GM18519 (cell line): ENCODE measurements around the gene RAB33A.
"Not testable (repeated sequence)": the region's sequence is repeated elsewhere in the genome, so short reads cannot be mapped to it uniquely, and the experiment has no call there.

Source experiments
- ATAC-seq: cut with Tn5 transposase; IDR thresholded peaks from one replicate; pipeline ENCODE4 v1.9.1; 2021; ENCODE audit warnings: mild to moderate bottlenecking, moderate library complexity; ENCODE audit not compliant: unreplicated experiment, low FRiP score

RAB33A gene

DNA sequence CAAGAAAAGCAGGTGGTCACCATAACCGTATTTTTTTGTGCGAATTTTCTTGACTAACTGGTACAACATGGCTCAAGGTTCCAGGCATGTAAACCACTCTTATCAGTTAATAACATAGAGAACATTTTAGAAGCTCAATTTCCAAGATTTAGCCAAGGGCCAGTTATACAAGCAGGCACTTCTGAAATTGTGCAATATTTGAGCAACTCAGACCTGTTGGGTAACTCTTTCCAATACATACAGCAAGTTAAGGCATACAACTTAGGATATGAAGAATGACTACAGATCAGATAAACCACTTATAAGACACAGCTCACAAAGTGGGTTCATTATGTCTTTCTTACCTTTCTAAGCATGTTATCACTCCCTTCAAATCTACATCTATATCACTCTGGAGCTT lies 53.0 kb downstream of the RAB33A start:
- no peak for ATAC-seq

DNA sequence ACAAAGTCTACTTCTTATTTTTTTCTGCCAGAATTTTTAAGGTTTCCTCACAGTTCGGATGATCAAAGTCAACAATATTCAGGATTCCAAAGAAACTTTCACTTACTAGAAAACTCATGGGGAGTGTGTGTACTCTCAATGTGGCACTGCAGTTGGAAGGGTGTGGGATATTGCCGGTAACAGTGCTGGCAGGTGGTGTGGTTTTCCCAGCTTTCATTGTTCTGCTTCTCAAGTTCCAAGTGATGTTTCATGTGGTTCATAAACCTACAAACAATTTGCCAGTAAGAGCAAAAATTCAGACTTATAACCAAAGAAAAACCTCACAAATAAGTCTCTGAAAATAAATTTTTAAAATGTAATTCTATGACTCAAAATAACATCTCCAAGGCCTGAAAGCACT lies 57.1 kb downstream of the RAB33A start:
- ATAC-seq: no peak

DNA sequence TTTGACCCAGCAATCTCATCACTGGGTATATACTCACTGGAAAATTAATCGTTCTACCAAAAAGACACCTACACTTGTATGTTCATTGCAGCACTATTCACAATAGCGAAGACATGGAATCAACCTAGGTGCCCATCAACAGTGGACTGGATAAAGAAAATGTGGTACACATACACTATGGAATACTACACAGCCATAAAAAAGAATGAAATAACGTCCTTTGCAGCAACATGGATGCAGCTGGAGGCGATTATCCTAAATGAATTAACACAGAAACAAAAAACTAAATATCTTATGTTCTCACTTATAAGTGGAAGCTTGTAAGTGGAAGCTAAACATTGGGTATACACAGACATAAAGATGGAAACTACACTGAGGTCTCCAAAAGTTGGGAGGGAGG lies 59.4 kb downstream of the RAB33A start:
- not testable (repeated sequence) for ATAC-seq
